Activated naive CD8-positive, alpha-beta T cell treated with anti-CD3 and anti-CD28 coated beads for 36 hours (primary cell): ENCODE data around the gene DUSP1. TPM values are rescaled to one million over a fixed set of nuclear protein-coding genes. Genes with fewer than 3 reads are reported as not detected.
A peak's percentile ranks its signal among the peaks of the same experiment; 100 is the strongest.
"Not testable (repeated sequence)": the region's sequence is repeated elsewhere in the genome, so short reads cannot be mapped to it uniquely, and the experiment has no call there.

Experiments used
- DNase-seq: peaks from one replicate; pipeline ENCODE4 v3.0.0; 2021
- H3K27ac Mint-ChIP-seq: one replicate; pipeline ENCODE4 v1.8.0; 2022; ENCODE audit warnings: mild to moderate bottlenecking, moderate library complexity, mixed read lengths
- H3K27me3 Mint-ChIP-seq: one replicate; pipeline ENCODE4 v1.8.0; 2022; ENCODE audit warnings: mild to moderate bottlenecking, mixed read lengths
- H3K36me3 Mint-ChIP-seq: one replicate; pipeline ENCODE4 v1.8.0; 2021; ENCODE audit warnings: mild to moderate bottlenecking, mixed read lengths
- H3K4me1 Mint-ChIP-seq: one replicate; pipeline ENCODE4 v1.8.0; 2021; ENCODE audit warnings: mixed read lengths
- H3K4me3 Mint-ChIP-seq: one replicate; pipeline ENCODE4 v1.8.0; 2022; ENCODE audit warnings: mild to moderate bottlenecking, moderate library complexity, mixed read lengths
- H3K9me3 Mint-ChIP-seq: one replicate; pipeline ENCODE4 v1.8.0; 2022; ENCODE audit warnings: mixed read lengths
- total RNA-seq, 2 experiments: library from RNA; stranded (reverse); gene quantifications; one replicate each; pipeline ENCODE4 v1.2.3, GENCODE V29; 2021

Gene DUSP1
- total RNA-seq, 2 experiments from 2014 or later = 8.7 to 8.9 TPM

- H3K27me3 Mint-ChIP-seq = no peaks in the 10 kb centered on the region
- DNase-seq = no peak
- no peaks in the 10 kb centered on the region for H3K36me3 Mint-ChIP-seq
- no peak overlapping the region for H3K27ac Mint-ChIP-seq
- H3K4me1 Mint-ChIP-seq = peaks cover 3% of the 10 kb centered on the region
- H3K9me3 Mint-ChIP-seq = no peaks in the 10 kb centered on the region
- no peak overlapping the region for H3K4me3 Mint-ChIP-seq
Observed at GRCh38 chr5:172789687-172790495, 18.9 kb upstream of the DUSP1 start.

GRCh38 chr5:172788771-172789686 lies 18.0 kb upstream of the DUSP1 start:
- no peaks in the 10 kb centered on the region for H3K9me3 Mint-ChIP-seq
- peak; percentile 38 for DNase-seq
- H3K4me1 Mint-ChIP-seq = peaks cover 3% of the 10 kb centered on the region
- no peaks in the 10 kb centered on the region for H3K27me3 Mint-ChIP-seq
- no peak overlapping the region for H3K27ac Mint-ChIP-seq
- H3K4me3 Mint-ChIP-seq = no peak overlapping the region
- H3K36me3 Mint-ChIP-seq = no peaks in the 10 kb centered on the region

DNA sequence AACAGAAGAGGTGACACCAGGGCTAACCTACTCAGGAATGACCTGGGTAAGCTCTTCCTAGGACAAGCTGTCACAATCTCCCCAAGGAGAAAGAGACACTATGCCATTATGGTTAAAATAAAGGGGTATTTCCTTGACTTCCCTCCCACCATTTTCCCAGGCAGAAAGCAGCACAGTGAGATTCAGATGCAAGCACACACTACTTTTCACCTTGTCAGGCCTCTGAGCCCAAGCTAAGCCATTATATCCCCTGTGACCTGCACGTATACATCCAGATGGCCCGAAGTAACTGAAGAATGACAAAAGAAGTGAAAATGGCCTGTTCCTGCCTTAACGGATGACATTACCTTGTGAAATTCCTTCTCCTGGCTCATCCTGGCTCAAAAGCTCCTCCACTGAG lies 16.5 kb upstream of the DUSP1 start:
- DNase-seq, H3K27ac Mint-ChIP-seq, H3K27me3 Mint-ChIP-seq, H3K4me1 Mint-ChIP-seq, H3K4me3 Mint-ChIP-seq, H3K36me3 Mint-ChIP-seq, H3K9me3 Mint-ChIP-seq: not testable (repeated sequence)

- no peaks in the 10 kb centered on the region for H3K27me3 Mint-ChIP-seq
- H3K4me1 Mint-ChIP-seq = peaks cover 9% of the 10 kb centered on the region
- H3K27ac Mint-ChIP-seq = no peak overlapping the region
- H3K9me3 Mint-ChIP-seq = no peaks in the 10 kb centered on the region
- no peak overlapping the region for H3K4me3 Mint-ChIP-seq
- H3K36me3 Mint-ChIP-seq = no peaks in the 10 kb centered on the region
- DNase-seq = no peak
Observed at GRCh38 chr5:172786736-172787462, 15.9 kb upstream of the DUSP1 start.

- Mint-ChIP-seq H3K27ac (no peak overlapping the region), H3K4me1 (peaks cover 9% of the 10 kb centered on the region), H3K9me3 (no peaks in the 10 kb centered on the region), H3K4me3 (no peak overlapping the region), H3K36me3 (no peaks in the 10 kb centered on the region), H3K27me3 (no peaks in the 10 kb centered on the region)
- no peak for DNase-seq
Observed at GRCh38 chr5:172785429-172786088, 14.6 kb upstream of the DUSP1 start.

- not testable (repeated sequence) for H3K4me1 Mint-ChIP-seq, H3K27ac Mint-ChIP-seq, DNase-seq, H3K27me3 Mint-ChIP-seq, H3K9me3 Mint-ChIP-seq, H3K4me3 Mint-ChIP-seq, H3K36me3 Mint-ChIP-seq
Observed at GRCh38 chr5:172784162-172784561, 13.2 kb upstream of the DUSP1 start.

DNA sequence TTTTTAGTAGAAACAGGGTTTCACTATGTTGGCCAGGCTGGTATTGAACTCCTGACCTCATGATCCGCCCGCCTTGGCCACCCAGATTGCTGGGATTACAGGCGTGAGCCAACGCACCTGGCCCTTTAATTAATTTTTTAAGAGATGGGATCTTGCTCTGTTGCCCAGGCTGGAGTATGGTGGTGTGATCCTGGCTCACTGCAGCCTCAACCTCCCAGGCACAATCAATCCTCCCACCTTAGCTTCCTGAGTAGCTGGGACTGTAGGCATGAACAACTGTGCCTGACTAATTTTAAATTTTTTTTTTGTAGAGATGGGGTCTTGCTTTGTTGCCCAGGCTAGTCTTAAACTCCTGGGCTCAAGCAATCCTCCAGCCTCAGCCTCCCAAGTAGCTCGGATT lies 12.3 kb upstream of the DUSP1 start:
- not testable (repeated sequence) for H3K4me1 Mint-ChIP-seq, H3K27me3 Mint-ChIP-seq, DNase-seq, H3K9me3 Mint-ChIP-seq, H3K27ac Mint-ChIP-seq, H3K36me3 Mint-ChIP-seq, H3K4me3 Mint-ChIP-seq

DNA sequence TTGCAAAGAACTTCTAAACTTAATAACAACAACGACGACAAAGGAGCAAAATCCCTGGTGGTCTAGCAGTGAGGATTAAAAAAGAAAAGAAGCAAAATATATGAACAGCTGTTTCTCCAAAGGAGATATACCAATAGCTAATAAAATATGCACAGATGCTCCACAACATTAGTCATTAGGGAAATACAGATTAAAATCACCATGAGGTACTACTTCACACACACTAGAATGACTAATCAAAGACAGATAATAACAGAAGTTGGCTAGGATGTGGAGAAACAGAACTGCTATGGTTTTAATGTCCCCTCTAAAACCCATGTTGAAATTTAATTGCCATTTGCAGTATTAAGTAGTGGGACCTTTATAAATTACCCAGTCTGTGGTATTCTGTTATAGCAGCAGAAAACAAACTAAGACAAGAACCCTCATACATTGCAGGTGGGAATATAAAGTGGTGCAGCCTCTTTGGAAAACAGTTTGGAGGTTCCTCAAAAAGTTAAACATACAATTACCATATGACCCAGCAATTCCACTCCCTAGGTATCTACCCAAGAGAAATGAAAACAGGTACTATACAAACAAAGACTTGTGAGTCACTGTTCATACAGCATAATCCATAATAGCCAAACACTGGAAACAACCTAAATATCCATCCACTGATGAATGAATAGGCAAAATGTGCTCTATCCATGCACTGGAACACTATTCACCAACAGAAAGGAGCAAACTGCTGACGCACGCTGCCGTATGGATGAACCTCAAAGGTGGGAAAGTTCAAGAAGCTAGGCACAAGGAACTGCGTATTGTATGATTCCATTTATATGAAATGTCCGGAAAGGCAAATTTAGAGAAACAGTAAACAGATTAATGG lies 11.4 kb upstream of the DUSP1 start:
- Mint-ChIP-seq H3K27me3 (no peaks in the 10 kb centered on the region), H3K36me3 (no peaks in the 10 kb centered on the region), H3K27ac (no peak overlapping the region), H3K4me1 (peaks cover 18% of the 10 kb centered on the region), H3K4me3 (no peak overlapping the region), H3K9me3 (no peaks in the 10 kb centered on the region)
- no peak for DNase-seq

DNA sequence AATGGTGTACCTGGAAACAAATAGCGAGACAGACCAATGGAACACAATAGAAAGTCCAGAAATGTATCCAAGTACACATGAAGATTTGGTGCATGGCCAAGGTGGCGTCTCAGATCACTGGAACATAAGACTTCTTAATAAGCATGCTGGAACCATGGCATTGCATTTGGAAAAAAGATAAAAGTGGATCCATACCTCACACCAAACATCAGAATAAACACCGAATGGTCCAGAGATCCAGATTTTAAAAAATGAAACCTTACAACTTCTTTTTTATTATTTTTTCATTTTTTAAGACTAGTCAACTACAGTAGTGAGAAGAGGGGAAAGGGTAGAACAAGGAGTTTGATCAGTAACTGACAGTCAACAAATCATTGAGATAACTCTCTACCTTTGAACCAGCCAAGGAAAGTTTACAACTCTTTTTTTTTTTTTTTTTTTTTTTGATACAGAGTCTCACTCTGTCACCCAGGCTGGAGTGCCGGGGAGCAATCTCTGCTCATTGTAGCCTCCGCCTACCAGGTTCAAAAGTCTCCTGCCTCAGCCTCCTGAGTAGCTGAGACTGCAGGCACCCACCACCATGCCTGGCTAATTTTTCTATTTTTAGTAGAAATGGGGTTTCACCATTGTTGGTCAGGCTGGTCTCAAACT lies 8.8 kb upstream of the DUSP1 start:
- no peak overlapping the region for H3K4me3 Mint-ChIP-seq

DNA sequence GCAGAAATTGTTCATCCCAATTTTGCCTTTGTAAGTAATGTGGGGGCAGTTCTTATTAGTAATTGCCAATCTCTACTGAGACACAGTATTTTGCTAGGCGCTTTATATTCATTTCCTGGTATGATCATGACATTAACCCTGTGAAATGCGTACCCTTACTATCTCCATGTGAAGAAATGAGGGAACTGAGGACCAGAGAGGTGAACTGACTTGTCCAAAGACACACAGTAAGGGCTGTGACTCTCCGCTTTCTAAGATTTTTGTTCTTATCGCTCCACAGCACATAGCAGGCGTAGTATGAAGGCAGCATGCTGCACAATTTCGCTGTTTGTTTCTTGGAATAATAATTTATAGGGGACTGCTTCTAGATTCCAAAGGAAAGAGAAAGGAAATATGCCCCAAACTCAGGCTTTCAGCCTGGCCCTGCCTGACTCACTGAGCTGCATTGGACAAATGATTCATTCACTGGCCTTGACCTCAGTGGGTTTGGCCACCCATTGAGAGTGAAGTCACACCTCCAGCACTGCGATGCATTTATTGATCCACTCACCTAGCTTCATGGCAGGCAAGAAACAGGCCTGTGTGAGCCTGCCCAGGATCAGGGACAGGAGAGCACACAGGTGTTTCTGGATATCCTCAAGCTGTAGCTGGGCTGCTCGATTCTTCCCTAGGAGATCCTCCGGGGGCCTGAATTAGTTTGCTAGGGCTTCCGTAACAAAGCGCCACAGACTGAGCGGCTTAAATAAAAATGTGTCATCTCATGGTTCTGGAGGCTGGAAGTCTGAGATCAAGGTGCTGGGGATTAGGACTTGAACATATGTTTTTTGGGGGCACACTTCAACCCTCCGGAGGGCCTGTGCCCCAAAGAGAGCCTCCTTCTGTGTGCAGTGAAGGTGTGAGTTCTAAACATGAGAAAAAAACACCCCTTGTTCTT lies 7.2 kb upstream of the DUSP1 start:
- H3K36me3 Mint-ChIP-seq = no peaks in the 10 kb centered on the region
- peaks cover 39% of the 10 kb centered on the region for H3K4me1 Mint-ChIP-seq
- DNase-seq = no peak
- no peaks in the 10 kb centered on the region for H3K27me3 Mint-ChIP-seq
- H3K27ac Mint-ChIP-seq = peak overlapping the region; percentile 88
- peak overlapping the region; percentile 59 for H3K4me3 Mint-ChIP-seq
- H3K9me3 Mint-ChIP-seq = peaks cover 2% of the 10 kb centered on the region

More for the DNA sequence above, 8.8 kb upstream of the DUSP1 start:
- no peaks in the 10 kb centered on the region for H3K27me3 Mint-ChIP-seq
- no peak overlapping the region for H3K27ac Mint-ChIP-seq
- no peaks in the 10 kb centered on the region for H3K9me3 Mint-ChIP-seq
- no peaks in the 10 kb centered on the region for H3K36me3 Mint-ChIP-seq
- no peak for DNase-seq
- peaks cover 27% of the 10 kb centered on the region for H3K4me1 Mint-ChIP-seq

DNA sequence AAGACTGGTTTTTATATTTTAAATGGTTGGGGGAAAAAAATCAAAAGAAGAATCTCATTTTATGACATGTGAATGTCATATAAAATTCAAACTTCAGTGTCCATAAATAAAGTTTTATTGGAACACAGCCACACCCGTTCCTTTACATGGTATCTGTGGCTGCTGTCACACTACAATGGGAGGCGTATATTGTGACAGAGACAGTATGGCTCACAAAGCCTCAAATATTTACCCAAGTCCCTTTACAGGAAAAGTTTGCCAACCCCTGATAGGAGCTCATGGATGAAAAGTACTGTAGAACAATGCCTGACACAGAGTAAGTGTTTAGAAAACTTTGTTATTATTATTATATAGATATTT lies 5.2 kb upstream of the DUSP1 start:
- no peaks in the 10 kb centered on the region for H3K27me3 Mint-ChIP-seq
- H3K27ac Mint-ChIP-seq = no peak overlapping the region
- H3K36me3 Mint-ChIP-seq = no peaks in the 10 kb centered on the region
- H3K9me3 Mint-ChIP-seq = peaks cover 2% of the 10 kb centered on the region
- H3K4me1 Mint-ChIP-seq = peaks cover 44% of the 10 kb centered on the region
- no peak overlapping the region for H3K4me3 Mint-ChIP-seq
- no peak for DNase-seq

DNA sequence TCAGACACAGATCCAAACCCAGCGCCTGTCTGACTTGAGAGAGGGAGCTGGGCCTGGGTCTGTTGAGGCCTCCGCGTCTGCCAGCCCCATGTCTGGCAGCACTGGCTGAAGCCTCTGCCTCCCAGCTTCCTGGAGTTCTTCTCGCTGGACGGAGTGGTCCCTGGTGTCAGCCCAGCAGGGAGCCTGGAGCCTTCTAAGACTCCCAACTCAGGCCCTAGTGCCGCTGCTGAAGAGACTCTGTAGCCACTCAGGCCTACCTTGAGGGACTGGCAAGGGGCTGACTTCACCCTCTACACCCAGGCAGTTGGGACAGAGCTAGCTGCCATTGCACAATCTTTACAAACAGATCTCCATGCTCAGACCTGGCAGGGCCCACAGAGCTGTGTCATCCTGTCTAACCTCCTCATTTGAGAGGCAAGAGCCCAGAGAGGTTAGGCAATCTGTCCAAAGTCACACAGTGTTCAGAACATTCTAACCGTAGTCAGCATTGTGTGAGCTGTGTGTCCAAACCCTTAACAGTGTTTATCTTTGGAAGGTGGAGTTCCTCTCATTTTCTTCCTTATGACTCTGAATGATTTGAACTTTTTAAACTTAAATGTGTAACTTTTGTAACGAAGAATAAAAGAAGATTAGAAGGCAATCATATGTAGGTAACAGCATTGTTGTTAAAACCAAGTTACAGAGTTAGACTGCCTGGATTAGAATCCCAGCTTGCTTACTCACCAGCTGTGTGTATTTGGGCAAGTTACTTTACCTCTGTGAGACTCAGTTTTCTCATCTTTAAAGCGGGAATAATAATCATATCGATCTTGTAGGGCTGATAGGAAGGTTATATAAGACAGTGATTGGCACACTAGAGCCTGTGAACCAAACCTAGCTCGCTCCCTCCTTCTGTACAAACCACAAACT lies 4.6 kb upstream of the DUSP1 start:
- Mint-ChIP-seq H3K27me3 (no peaks in the 10 kb centered on the region), H3K4me1 (peaks cover 44% of the 10 kb centered on the region), H3K9me3 (peaks cover 2% of the 10 kb centered on the region), H3K36me3 (no peaks in the 10 kb centered on the region), H3K4me3 (no peak overlapping the region), H3K27ac (no peak overlapping the region)
- no peak for DNase-seq
